RPMI7951 (cell line): ENCODE data around the gene TEAD2. TPM values are rescaled to one million over a fixed set of nuclear protein-coding genes. Genes with fewer than 3 reads are reported as not detected.
"Not testable (repeated sequence)": the region's sequence is repeated elsewhere in the genome, so short reads cannot be mapped to it uniquely, and the experiment has no call there.

Experiments used
- DNase-seq: peaks from one replicate; pipeline ENCODE4 v3.0.0-alpha.2; 2012; ENCODE audit warnings: low read depth
- total RNA-seq: library from RNA; depleted of rRNA; stranded (reverse); fragments of >200 nt; shearing (Covaris generic); gene quantifications from 2 replicates; pipeline ENCODE4 v1.2.3, GENCODE V29; 2014

TEAD2 gene
- total RNA-seq, 1 experiment from 2014 or later: 36.4 TPM

DNA sequence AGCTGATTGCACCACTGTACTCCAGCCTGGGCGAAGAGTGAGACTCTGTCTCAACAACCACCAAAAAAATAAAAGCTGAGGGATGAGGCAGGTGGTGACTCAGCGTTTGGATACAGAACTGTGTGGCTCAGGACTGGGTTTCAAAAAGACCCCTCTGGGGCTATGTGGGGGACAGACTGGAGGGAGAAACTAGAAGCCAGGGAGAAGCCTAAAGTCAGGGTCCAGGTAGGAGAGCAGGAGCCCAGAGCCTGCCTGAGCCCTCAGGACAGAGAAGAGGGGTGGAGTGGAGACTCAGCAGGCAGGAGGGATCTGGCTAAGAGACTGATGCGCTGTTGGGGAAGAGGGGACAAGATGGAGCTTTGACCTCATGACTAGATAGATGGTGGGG is 28.8 kb downstream of the TEAD2 start:
- DNase-seq: no peak

DNA sequence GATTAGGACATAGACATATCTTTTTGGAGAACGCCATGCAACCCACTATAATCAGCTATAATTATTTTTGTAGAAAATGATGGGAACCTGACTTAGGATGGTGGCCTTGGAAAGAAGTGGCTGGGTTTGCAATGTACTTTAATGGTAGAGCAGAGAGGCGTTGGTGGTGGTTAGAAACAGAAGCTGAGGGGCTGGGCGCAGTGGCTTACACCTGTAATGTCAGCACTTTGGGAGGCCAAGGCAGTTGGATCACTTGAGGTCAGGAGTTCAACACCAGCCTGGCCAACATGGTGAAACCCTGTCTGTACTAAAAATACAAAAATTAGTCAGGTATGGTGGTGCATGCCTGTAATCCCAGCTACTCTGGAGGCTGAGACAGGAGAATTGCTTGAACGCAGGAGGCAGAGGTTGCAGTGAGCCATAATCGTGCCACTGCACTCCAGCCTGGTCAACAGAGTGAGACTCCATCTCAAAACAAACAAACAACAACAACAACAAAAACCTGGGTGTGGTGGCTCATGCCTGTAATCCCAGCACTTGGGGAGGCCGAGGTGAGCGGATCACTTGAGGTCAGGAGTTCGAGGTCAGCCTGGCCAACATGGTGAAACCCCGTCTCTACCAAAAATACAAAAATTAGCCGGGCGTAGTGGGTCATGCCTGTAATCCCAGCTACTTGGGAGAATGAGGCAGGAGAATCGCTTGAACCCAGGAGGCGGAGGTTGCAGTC is 29.4 kb downstream of the TEAD2 start:
- DNase-seq: not testable (repeated sequence)

GRCh38 chr19:49331616-49332055 is 30.6 kb downstream of the TEAD2 start:
- peak; percentile 57 for DNase-seq

DNA sequence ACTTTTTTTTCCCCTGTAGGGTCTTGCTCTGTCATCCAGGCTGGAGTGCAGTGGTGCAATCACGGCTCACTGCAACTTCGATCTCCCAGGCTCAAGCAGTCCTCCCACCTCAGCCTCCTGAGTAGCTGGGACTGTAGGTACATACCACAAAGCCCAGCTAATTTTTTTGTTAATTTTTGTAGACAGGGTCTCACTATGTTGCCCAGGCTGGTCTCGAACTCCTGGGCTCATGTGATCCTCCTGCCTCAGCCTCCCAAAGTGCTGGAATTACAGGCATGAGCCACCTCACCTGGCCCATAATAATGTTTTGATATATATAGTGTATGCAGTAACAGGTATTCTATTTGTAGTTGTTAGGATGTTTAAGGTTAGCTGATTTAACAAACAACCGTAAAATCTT is 31.0 kb downstream of the TEAD2 start:
- not testable (repeated sequence) for DNase-seq

- DNase-seq: no peak
Observed at GRCh38 chr19:49328741-49329140, 33.5 kb downstream of the TEAD2 start.

GRCh38 chr19:49327878-49328544 is 34.2 kb downstream of the TEAD2 start:
- DNase-seq: peak; percentile 29

DNA sequence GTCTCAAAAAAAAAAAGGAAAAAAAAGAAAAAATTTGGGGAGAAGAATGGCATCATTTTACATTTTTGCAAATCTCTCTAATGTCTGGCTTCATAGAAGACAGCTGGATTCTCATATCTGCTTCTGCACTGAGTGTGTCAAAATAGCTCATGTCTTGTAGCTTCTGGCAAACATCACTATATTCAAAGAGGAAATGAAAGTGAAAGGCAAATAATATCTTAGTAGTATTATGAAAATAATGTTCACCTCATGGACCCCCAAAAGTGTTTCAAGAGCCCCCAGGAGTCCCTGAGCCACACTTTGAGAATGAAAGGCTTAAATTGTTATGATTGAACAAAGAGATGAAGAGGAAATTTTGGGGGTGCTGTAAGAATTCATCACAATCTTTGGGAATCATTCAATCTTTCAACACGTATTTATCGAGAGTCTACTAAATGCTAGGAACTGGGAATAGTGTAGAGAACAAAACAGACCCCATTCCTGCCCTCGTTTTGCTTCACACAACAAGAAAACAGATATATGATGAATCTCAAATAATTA is 36.0 kb downstream of the TEAD2 start:
- DNase-seq: no peak

DNA sequence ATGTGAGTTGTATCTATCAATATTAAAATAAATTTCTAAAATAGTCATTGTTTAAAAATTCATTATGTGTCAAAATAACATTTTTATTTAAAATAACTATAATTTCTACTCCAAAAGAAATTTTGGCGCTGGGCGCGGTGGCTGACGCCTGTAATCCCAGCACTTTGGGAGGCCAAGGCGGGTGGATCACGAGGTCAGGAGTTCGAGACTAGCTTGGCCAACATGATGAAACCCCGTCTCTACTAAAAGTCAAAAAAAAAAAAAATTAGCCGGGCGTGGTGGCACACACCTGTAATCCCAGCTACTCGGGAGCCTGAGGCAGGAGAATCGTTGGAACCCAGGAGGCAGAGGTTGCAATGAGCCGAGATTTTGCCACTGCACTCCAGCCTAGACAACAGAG is 36.5 kb downstream of the TEAD2 start:
- not testable (repeated sequence) for DNase-seq

DNA sequence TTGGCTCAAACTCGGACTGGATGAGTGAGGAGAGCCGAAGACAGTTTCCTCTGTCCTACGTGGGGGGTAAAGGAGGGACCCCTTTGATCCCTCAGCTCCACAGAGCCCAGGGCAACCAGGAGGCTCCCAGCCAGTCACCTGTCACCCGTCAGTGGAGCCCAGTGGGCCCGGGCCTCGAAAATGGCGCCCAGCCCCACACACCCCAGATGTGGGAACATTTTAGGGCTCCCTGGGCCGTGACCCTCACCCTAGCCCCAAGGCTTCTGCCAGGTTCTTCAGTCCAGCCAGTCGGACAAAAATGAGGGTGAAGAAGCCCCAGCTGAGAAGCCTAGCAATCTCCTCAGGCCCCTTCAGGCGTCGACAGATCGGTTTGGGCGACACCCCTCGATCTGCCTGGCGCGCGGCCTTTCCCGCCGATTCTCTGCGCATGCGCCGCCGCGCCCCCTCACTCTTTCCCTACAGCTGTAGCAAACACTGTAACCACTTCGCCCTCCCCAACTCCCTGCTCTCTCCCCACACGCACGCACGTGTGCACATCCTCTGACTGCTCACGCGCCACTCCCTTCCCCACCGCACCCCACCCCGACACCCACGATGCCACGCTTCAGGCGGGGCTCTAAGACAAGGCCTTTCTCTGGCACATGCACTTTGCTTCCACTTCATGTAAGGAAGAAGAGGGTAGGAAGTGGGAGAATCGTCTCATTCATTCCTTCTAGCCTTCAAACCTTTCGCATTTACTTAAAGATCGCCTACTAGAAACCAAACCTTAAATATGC is 37.2 kb downstream of the TEAD2 start, which contains the start of gene SLC6A16:
Gene SLC6A16, minus strand, starts transcription at position 391 of the 776 bp plus-strand sequence. CDS start 13,844 bp downstream, outside the sequence.
- no peak for DNase-seq

- DNase-seq: no peak
Observed at GRCh38 chr19:49318296-49318695, 43.9 kb downstream of the TEAD2 start.

GRCh38 chr19:49316284-49316683 is 45.9 kb downstream of the TEAD2 start:
- DNase-seq: no peak

- no peak for DNase-seq
Observed at GRCh38 chr19:49315111-49315510, 47.1 kb downstream of the TEAD2 start.

DNA sequence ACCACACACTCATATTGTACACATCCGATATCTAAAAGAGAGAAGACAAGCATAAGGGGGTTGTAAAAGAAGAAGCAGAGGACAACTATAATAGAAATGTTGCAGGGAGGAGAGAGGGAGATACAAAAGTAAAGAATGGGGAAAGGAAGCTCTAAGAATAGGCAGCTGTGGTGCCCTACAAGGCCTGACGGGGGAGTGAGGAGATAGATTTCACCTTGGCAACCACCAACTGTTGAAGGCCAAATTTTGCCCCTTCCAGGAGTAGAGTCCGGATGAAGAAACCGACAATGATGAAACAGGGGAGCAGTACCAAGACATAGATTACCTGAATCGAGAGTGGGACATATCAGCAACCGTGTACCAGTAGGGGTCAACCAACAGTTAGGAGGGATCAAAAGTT is 53.1 kb downstream of the TEAD2 start:
- no peak for DNase-seq

GRCh38 chr19:49306734-49307133 is 55.5 kb downstream of the TEAD2 start:
- DNase-seq: not testable (repeated sequence)

GRCh38 chr19:49301866-49302252 is 60.4 kb downstream of the TEAD2 start:
- no peak for DNase-seq

DNA sequence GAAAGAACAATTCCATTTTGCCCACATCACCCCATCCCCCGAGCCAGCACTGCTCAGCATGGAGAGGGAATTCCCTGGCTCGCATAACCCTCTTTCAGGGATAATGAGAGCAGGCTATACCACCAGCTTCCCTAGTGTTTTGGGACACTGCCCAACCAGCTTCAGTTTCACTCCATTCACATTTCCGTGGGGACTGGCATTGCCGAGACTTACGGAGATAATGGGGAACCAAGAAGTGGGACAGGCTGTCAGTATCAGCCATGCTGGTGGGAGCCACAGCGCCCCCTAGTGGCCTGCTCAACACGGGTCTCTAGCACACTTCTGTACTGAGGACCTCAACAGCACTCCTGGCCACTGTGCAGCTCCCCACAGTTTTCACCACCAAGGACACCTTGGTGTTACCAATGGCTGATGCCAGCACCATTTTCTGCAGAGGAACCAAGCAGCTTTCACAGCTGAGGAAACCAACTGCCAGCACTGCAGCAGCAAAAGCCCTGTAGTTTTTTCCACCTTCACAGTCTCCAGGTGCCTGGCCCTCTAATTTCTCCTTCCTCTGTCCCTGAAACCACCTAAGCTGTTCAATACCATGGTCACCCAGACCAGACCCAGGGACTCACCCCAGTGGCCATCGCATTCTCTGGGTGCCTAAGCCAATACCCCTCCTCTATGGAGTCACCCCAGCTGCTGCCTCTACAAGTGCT is 60.9 kb downstream of the TEAD2 start:
- DNase-seq: peak; percentile 64

GRCh38 chr19:49298653-49299052 is 63.6 kb downstream of the TEAD2 start:
- DNase-seq: not testable (repeated sequence)

- no peak for DNase-seq
Observed at GRCh38 chr19:49297403-49297802, 64.8 kb downstream of the TEAD2 start.

DNA sequence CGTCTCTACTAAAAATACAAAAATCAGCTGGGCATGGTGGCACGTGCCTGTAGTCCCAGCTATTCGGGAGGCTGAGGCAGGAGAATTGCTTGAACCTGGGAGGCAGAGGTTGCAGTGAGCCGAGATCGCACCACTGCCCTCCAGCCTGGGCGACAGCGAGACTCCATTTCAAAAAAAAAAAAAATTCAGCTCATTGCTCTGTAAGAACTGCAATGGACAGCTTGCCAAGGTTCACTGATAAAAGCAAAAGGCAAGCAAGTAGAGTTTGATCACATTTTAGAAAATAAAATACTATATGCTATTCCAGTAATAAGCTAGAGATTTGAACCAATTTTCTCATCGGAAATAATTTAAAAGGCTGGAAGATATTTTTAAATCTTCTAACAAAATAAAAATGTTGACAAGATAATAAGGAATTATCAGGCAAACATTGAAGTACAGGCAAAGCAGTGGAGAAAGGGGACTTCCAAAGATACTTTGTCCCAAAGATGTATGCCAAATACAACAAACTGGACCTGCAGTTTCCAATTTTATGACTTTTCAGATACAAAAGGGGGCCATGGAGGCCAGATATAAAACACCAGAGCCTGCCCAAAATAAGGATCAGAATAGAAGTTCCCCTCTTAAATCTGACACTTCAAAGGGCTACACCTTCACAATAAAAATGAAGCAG is 66.9 kb downstream of the TEAD2 start:
- DNase-seq: no peak

DNA sequence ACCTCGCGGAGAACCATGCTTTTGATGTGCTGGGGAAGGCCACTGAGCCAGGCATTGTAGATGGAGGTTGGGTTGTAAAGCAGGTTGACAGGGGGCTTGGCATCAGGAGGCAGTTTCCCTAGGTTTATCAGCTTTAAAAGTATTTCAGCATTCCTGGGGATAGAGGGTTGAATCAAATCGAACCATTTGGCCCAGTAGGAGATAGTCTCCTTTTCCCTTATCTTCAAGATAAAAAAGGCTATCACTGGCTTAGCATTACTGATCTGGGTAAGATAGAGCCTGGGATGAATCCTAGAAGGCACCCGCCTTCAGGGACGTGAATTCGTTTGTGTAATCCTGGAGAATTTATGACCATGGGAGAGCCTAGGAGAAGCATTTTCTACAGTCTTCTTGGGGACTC is 67.8 kb downstream of the TEAD2 start:
- no peak for DNase-seq
